Activated effector memory CD4-positive, alpha-beta T cell treated with anti-CD3 and anti-CD28 coated beads, Interleukin-2, amount 50 U/mL, for 16 hours (primary cell): ENCODE measurements around the gene BMAL2.

Experiments used
- DNase-seq: peaks from one replicate; pipeline ENCODE4 v3.0.0-alpha.2; 2020

BMAL2 gene

GRCh38 chr12:27332714-27333402 lies at the start of gene BMAL2:
Gene BMAL2 (plus strand): TSS chr12:27332836. CDS start chr12:27333073, 237 bp downstream.
- DNase-seq: peak; percentile 75

- DNase-seq: no peak
These were observed 48.6 kb upstream of the BMAL2 start for GRCh38 chr12:27284021-27284420.

- DNase-seq: no peak
These were observed 47.9 kb upstream of the BMAL2 start for GRCh38 chr12:27284751-27285150.

- no peak for DNase-seq
These were observed 47.2 kb upstream of the BMAL2 start for GRCh38 chr12:27285403-27285802.

- DNase-seq: no peak
These were observed 43.2 kb upstream of the BMAL2 start for GRCh38 chr12:27289414-27289813.

- DNase-seq: no peak
These were observed 42.0 kb upstream of the BMAL2 start for GRCh38 chr12:27290501-27291168.

GRCh38 chr12:27291862-27292261 lies 40.8 kb upstream of the BMAL2 start:
- DNase-seq: no peak

GRCh38 chr12:27292718-27293117 lies 39.9 kb upstream of the BMAL2 start:
- DNase-seq: no peak

GRCh38 chr12:27293463-27293862 lies 39.2 kb upstream of the BMAL2 start:
- no peak for DNase-seq

GRCh38 chr12:27296674-27297073 lies 36.0 kb upstream of the BMAL2 start:
- no peak for DNase-seq

GRCh38 chr12:27297566-27297965 lies 35.1 kb upstream of the BMAL2 start:
- DNase-seq: no peak

- no peak for DNase-seq
These were observed 33.5 kb upstream of the BMAL2 start for GRCh38 chr12:27299102-27299501.

- no peak for DNase-seq
These were observed 32.4 kb upstream of the BMAL2 start for GRCh38 chr12:27300226-27300625.

GRCh38 chr12:27303139-27304111 lies 29.2 kb upstream of the BMAL2 start:
- no peak for DNase-seq

GRCh38 chr12:27304856-27305255 lies 27.8 kb upstream of the BMAL2 start:
- no peak for DNase-seq

- DNase-seq: no peak
These were observed 26.8 kb upstream of the BMAL2 start for GRCh38 chr12:27305673-27306456.

- DNase-seq: no peak
These were observed 23.2 kb upstream of the BMAL2 start for GRCh38 chr12:27309293-27309994.

- no peak for DNase-seq
These were observed 22.7 kb upstream of the BMAL2 start for GRCh38 chr12:27309995-27310315.

GRCh38 chr12:27316947-27317346 lies 15.7 kb upstream of the BMAL2 start:
- DNase-seq: no peak

- no peak for DNase-seq
These were observed 13.2 kb upstream of the BMAL2 start for GRCh38 chr12:27319409-27319808.

GRCh38 chr12:27319848-27320247 lies 12.8 kb upstream of the BMAL2 start:
- DNase-seq: no peak

GRCh38 chr12:27324530-27324929 lies 8.1 kb upstream of the BMAL2 start:
- no peak for DNase-seq
